Measurements from ENCODE around the gene HSPA8. TPM values are rescaled to one million over a fixed set of nuclear protein-coding genes. Genes with fewer than 3 reads are reported as not detected.
"Not testable (repeated sequence)": the region's sequence is repeated elsewhere in the genome, so short reads cannot be mapped to it uniquely, and the experiment has no call there.

Gene HSPA8
- total RNA-seq, 1 donor from 2014 or later, result 4,132 TPM

GRCh38 chr11:123087657-123088056, 25.7 kb upstream of the HSPA8 start:
- not testable (repeated sequence) for H3K36me3 Mint-ChIP-seq (ENCODE audit: low read depth); H3K9me3 Mint-ChIP-seq; H3K27me3 Mint-ChIP-seq (ENCODE audit: insufficient read depth)
- Mint-ChIP-seq H3K4me3 (peak overlapping the region; percentile 60), H3K27ac (peak overlapping the region; percentile 90), H3K4me1 (ENCODE audit: low read depth) (peaks cover 56% of the 10 kb centered on the region)
- intact Hi-C loops (cut with micrococcal nuclease), result loop anchor here (1.0 kb wide), 2 partner anchors 17 to 25 kb away; partner anchors contain the start of gene HSPA8
- DNase-seq (ENCODE audit: low spot score), result peak; percentile 54

GRCh38 chr11:123086305-123086704, 24.4 kb upstream of the HSPA8 start:
- Mint-ChIP-seq H3K36me3 (ENCODE audit: low read depth) (peaks cover 4% of the 10 kb centered on the region), H3K27me3 (ENCODE audit: insufficient read depth) (no peaks in the 10 kb centered on the region), H3K4me3 (peak overlapping the region; percentile 54), H3K9me3 (peaks cover 2% of the 10 kb centered on the region), H3K4me1 (ENCODE audit: low read depth) (peaks cover 50% of the 10 kb centered on the region), H3K27ac (peak overlapping the region; percentile 90)
- no peak for DNase-seq (ENCODE audit: low spot score)
- intact Hi-C loops (cut with micrococcal nuclease), result no loop called here

GRCh38 chr11:123085497-123085896, 23.6 kb upstream of the HSPA8 start:
- Mint-ChIP-seq H3K27me3 (ENCODE audit: insufficient read depth) (no peaks in the 10 kb centered on the region), H3K9me3 (peaks cover 2% of the 10 kb centered on the region), H3K27ac (no peak overlapping the region), H3K4me3 (no peak overlapping the region), H3K4me1 (ENCODE audit: low read depth) (peaks cover 46% of the 10 kb centered on the region), H3K36me3 (ENCODE audit: low read depth) (peaks cover 4% of the 10 kb centered on the region)
- intact Hi-C loops (cut with micrococcal nuclease), result no loop called here
- no peak for DNase-seq (ENCODE audit: low spot score)

GRCh38 chr11:123084454-123084853, 22.5 kb upstream of the HSPA8 start:
- H3K4me1 Mint-ChIP-seq (ENCODE audit: low read depth), result peaks cover 50% of the 10 kb centered on the region
- peaks cover 4% of the 10 kb centered on the region for H3K36me3 Mint-ChIP-seq (ENCODE audit: low read depth)
- H3K27ac Mint-ChIP-seq, result peak overlapping the region; percentile 21
- H3K27me3 Mint-ChIP-seq (ENCODE audit: insufficient read depth), result no peaks in the 10 kb centered on the region
- peaks cover 2% of the 10 kb centered on the region for H3K9me3 Mint-ChIP-seq
- no peak overlapping the region for H3K4me3 Mint-ChIP-seq
- intact Hi-C loops (cut with micrococcal nuclease), result no loop called here
- no peak for DNase-seq (ENCODE audit: low spot score)

DNA sequence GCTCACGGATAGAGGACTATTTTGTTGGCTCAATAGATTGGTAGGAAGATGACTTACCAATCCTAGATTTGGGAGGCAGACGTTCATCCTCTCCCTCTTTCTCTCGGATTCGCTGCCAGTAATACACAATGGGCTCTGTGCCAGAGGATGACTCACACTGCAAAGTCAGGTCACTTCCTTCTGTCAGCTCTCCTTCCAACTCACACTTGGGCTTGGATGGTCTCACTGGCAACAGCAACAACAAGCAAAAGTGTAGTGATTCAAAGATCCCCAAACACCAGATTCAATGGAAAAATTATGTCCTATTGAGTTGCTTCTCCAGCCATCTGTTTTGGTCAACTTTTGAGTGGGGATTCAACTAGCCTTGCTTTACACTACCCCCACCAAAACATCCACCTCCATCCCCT, 21.7 kb upstream of the HSPA8 start:
- H3K4me1 Mint-ChIP-seq (ENCODE audit: low read depth), result peaks cover 50% of the 10 kb centered on the region
- peak overlapping the region; percentile 55 for H3K4me3 Mint-ChIP-seq
- peaks cover 4% of the 10 kb centered on the region for H3K36me3 Mint-ChIP-seq (ENCODE audit: low read depth)
- intact Hi-C loops (cut with micrococcal nuclease), result loop anchor here (1.0 to 2.0 kb wide), 3 partner anchors 13 to 299 kb away; no protein-coding TSS in a partner anchor
- DNase-seq (ENCODE audit: low spot score), result peak; percentile 70
- peak overlapping the region; percentile 79 for H3K27ac Mint-ChIP-seq
- H3K9me3 Mint-ChIP-seq, result peaks cover 2% of the 10 kb centered on the region
- no peaks in the 10 kb centered on the region for H3K27me3 Mint-ChIP-seq (ENCODE audit: insufficient read depth)

DNA sequence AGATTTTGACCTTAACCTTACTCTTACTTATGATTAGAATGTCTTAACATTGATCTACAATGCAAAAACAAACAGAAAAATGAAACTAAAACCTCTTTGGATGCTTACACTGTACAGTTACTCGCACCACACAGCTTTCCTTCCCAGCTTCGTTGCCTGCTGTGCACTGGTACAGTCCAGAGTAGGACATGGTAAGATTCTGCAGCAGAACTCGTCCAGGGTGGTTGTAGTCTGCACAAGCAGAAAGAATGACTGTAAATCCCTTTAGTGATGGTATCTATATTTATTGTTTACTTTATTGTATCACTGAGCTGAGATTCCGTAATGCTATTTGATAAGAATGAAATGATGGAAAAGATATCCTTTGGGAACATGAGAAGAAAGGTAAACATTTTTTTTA, 21.0 kb upstream of the HSPA8 start:
- Mint-ChIP-seq H3K36me3 (ENCODE audit: low read depth) (peaks cover 4% of the 10 kb centered on the region), H3K27ac (peak overlapping the region; percentile 79), H3K27me3 (ENCODE audit: insufficient read depth) (no peaks in the 10 kb centered on the region), H3K4me3 (peak overlapping the region; percentile 73), H3K4me1 (ENCODE audit: low read depth) (peaks cover 45% of the 10 kb centered on the region), H3K9me3 (peaks cover 2% of the 10 kb centered on the region)
- intact Hi-C loops (cut with micrococcal nuclease), result loop anchor here (1.0 to 2.0 kb wide), 3 partner anchors 13 to 300 kb away; no protein-coding TSS in a partner anchor
- no peak for DNase-seq (ENCODE audit: low spot score)

DNA sequence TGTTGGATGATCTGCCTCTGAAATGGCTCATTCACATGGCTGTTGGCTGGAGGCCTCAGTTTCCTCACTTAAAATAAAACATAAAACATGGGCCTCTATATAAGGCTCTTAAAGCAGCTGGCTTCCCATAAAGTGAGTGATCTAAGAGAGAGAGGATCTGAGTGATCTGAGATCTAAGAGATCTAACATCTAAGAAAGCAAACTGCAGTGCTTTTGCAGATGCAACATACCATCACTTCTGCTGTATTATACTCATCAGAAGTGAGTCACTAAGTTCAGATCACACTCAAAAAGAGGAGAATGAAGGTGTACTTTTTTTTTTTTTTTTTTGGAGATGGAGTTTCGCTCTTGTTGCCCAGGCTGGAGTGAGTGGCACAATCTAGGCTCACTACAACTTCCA, 18.1 kb upstream of the HSPA8 start:
- Mint-ChIP-seq H3K4me3 (no peak overlapping the region), H3K27ac (no peak overlapping the region), H3K4me1 (ENCODE audit: low read depth) (peaks cover 31% of the 10 kb centered on the region), H3K9me3 (peaks cover 2% of the 10 kb centered on the region), H3K36me3 (ENCODE audit: low read depth) (peaks cover 8% of the 10 kb centered on the region), H3K27me3 (ENCODE audit: insufficient read depth) (no peaks in the 10 kb centered on the region)
- no peak for DNase-seq (ENCODE audit: low spot score)
- intact Hi-C loops (cut with micrococcal nuclease), result no loop called here

DNA sequence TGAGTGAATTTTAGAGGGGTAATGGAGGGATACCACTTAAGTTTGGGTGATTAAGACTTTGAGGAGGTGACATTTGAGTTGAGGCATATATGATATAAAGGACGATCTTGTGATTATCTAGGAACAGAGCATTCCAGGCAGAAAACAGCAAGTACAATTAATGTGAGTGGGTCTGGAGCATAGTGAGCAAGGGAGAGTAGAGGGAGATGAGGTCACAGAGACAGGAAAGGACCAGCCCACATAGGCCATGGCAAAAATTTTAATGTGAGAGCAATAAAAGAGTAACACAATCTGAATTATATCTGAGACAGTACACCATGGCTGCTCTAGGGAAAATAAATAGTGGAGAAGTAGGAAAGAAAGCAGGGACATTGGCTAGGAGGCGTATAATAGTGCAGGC, 14.5 kb upstream of the HSPA8 start:
- no peak for DNase-seq (ENCODE audit: low spot score)
- no peaks in the 10 kb centered on the region for H3K27me3 Mint-ChIP-seq (ENCODE audit: insufficient read depth)
- H3K36me3 Mint-ChIP-seq (ENCODE audit: low read depth), result peaks cover 10% of the 10 kb centered on the region
- H3K27ac Mint-ChIP-seq, result no peak overlapping the region
- H3K4me3 Mint-ChIP-seq, result no peak overlapping the region
- peaks cover 31% of the 10 kb centered on the region for H3K4me1 Mint-ChIP-seq (ENCODE audit: low read depth)
- intact Hi-C loops (cut with micrococcal nuclease), result no loop called here
- no peaks in the 10 kb centered on the region for H3K9me3 Mint-ChIP-seq

GRCh38 chr11:123073343-123074057, 11.6 kb upstream of the HSPA8 start:
- H3K9me3 Mint-ChIP-seq, result no peaks in the 10 kb centered on the region
- no peak overlapping the region for H3K27ac Mint-ChIP-seq
- peaks cover 12% of the 10 kb centered on the region for H3K36me3 Mint-ChIP-seq (ENCODE audit: low read depth)
- intact Hi-C loops (cut with micrococcal nuclease), result no loop called here
- peaks cover 54% of the 10 kb centered on the region for H3K4me1 Mint-ChIP-seq (ENCODE audit: low read depth)
- no peak for DNase-seq (ENCODE audit: low spot score)
- no peak overlapping the region for H3K4me3 Mint-ChIP-seq
- no peaks in the 10 kb centered on the region for H3K27me3 Mint-ChIP-seq (ENCODE audit: insufficient read depth)

GRCh38 chr11:123072762-123073161, 10.8 kb upstream of the HSPA8 start:
- Mint-ChIP-seq H3K9me3 (no peaks in the 10 kb centered on the region), H3K4me1 (ENCODE audit: low read depth) (peaks cover 56% of the 10 kb centered on the region), H3K36me3 (ENCODE audit: low read depth) (peaks cover 13% of the 10 kb centered on the region), H3K27ac (no peak overlapping the region), H3K27me3 (ENCODE audit: insufficient read depth) (no peaks in the 10 kb centered on the region), H3K4me3 (no peak overlapping the region)
- DNase-seq (ENCODE audit: low spot score), result no peak
- intact Hi-C loops (cut with micrococcal nuclease), result no loop called here

DNA sequence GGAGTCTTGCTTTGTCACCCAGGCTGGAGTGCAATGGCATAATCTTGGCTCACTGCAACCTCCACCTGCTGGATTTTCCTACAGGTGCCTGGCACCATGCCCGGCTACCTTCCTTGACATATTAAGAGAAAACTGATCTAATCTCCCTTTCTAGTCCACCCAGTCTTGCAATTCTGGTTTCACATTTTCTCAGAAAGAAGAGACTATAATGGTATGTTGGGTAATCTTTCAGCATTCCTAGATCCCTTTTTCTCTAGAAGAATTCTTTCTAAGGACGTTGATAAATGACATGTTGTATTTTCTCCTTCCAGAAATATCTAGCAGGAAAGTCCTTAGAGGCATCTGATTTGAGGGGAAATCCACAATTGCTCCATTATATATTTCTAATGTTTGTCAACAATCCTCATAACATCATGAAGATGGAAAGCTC, 10.4 kb upstream of the HSPA8 start:
- Mint-ChIP-seq H3K4me3 (no peak overlapping the region), H3K9me3 (no peaks in the 10 kb centered on the region), H3K4me1 (ENCODE audit: low read depth) (peaks cover 56% of the 10 kb centered on the region), H3K36me3 (ENCODE audit: low read depth) (peaks cover 13% of the 10 kb centered on the region), H3K27ac (peak overlapping the region; percentile 26), H3K27me3 (ENCODE audit: insufficient read depth) (no peaks in the 10 kb centered on the region)
- no peak for DNase-seq (ENCODE audit: low spot score)
- intact Hi-C loops (cut with micrococcal nuclease), result no loop called here

DNA sequence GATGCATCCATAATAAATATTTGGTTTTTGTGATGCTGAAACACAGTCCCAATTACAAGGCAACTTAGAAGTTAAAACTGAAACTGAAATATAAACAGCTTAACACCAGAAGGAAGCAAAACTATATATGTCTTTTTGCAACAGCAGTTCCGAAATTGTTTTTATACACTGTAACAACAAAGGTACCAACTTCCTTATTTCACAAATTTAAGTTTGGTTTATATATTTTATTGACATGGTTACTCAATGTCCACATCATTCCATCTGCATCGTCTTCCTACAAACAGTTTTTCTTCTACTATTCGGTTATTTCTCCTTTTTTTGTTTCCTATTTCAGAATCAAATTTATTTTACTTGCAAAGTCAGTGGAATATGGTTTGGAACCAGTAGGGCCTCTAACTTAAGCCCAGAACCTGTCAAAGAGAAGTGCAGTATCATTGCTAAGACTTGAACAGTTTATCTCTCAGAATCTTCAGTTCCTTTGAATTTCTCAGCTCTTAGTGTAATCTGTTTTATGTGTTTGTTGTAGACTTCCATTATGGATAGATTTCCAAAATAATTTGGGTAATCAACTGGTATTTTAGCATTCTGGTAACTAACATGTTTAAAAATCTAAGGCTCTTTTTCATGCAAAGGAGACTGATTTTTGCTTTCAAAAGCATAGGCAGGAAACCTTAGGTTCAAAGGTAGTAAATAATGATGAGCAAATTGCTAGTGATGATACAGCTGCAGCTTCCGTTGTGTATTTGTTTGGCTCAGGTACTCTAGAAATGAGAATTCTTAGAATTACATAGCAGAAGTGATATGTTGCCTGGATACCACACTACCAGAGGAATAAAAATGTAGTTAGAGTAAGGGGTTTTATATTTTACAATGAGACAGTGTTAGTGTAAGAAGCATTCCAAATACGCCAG, 8.2 kb upstream of the HSPA8 start:
- H3K4me1 Mint-ChIP-seq (ENCODE audit: low read depth), result peaks cover 59% of the 10 kb centered on the region
- no peaks in the 10 kb centered on the region for H3K27me3 Mint-ChIP-seq (ENCODE audit: insufficient read depth)
- peak; percentile 44 for DNase-seq (ENCODE audit: low spot score)
- H3K36me3 Mint-ChIP-seq (ENCODE audit: low read depth), result peaks cover 10% of the 10 kb centered on the region
- H3K9me3 Mint-ChIP-seq, result no peaks in the 10 kb centered on the region
- peak overlapping the region; percentile 98 for H3K27ac Mint-ChIP-seq
- intact Hi-C loops (cut with micrococcal nuclease), result loop anchor here (1.0 to 10.0 kb wide), 7 partner anchors 8 to 1675 kb away; partner anchors contain the start of genes HSPA8 and ZNF202
- H3K4me3 Mint-ChIP-seq, result peak overlapping the region; percentile 87

DNA sequence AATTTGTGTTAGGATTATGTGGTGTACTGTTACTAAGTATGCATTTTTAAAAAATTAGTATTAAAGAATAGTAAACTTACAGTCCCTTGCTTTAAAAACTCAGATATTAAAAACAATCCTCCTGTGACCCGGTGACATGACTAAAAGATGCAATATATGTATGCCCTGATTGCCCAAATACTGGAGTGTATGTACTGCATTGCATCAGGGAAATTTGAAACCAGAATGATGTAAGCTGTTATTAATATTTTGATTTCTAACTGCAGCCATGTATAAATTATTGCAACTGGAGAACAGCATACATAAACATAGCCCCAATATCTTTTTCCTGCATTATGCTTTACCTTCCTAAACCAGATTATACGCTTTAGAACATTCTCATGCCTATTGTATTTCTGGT, 3.7 kb upstream of the HSPA8 start:
- Mint-ChIP-seq H3K4me1 (ENCODE audit: low read depth) (peaks cover 47% of the 10 kb centered on the region), H3K4me3 (peak overlapping the region; percentile 31), H3K9me3 (no peaks in the 10 kb centered on the region), H3K36me3 (ENCODE audit: low read depth) (peaks cover 22% of the 10 kb centered on the region), H3K27me3 (ENCODE audit: insufficient read depth) (peaks cover 2% of the 10 kb centered on the region), H3K27ac (peak overlapping the region; percentile 57)
- intact Hi-C loops (cut with micrococcal nuclease), result loop anchor here (2.0 to 10.0 kb wide), 4 partner anchors 369 to 1679 kb away; partner anchors contain the start of gene ZNF202
- no peak for DNase-seq (ENCODE audit: low spot score)
